ENCODE data around the gene FAM186B. TPM values are rescaled to one million over a fixed set of nuclear protein-coding genes. Genes with fewer than 3 reads are reported as not detected.

The FAM186B gene
- total and polyA plus RNA-seq, 7 experiments from 2014 or later, result 0.13 to 1.1 (median 0.31) TPM

DNA sequence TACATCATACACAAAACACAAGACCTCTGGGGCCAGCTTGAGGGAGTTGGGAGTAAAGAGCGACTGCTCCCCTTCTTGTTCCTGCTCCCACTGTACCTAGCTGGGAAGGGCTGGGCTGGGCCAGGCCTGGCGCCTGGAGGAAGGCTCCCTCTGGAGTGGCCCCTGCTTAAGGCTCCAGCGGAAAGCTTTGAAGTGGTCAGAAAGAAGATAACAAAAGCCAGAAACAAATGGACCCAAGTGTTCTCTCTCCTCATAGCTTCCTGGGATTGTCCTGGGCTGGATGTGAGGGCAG, 43.2 kb upstream of the FAM186B start:
- Histone ChIP-seq H3K27me3 (ENCODE audit: control insufficient read depth in 2 of 2, insufficient read depth in 2 of 2, low read length in 2 of 2) (no peaks in the 10 kb centered on the region), H3K4me1 (ENCODE audit: control insufficient read depth in 2 of 2, insufficient read depth in 2 of 2, low read length in 2 of 2) (peaks cover 7 to 10% of the 10 kb centered on the region in 2 donors), H3K36me3 (ENCODE audit: control insufficient read depth in 2 of 3, insufficient read depth in 3 of 3, low read length in 3 of 3) (peaks cover 0 to 93% (median 3%) of the 10 kb centered on the region in 3 experiments), H3K27ac (ENCODE audit: low read depth, low read length) (no peak overlapping the region), H3K4me3 (ENCODE audit: low read length) (no peak overlapping the region), H3K9me3 (ENCODE audit: control insufficient read depth in 2 of 3, low read length in 3 of 3) (no peaks in the 10 kb centered on the region)
- intact Hi-C loops (cut with micrococcal nuclease), result loop anchor here in 1 of 2 donors (1.0 kb wide), 1 partner anchor 191 kb away; no protein-coding TSS in a partner anchor
- peak overlapping the region; percentile 73 to 96 (median 82) for H3K27ac Mint-ChIP-seq
- H3K4me3 Mint-ChIP-seq, result no peak overlapping the region
- no peaks in the 10 kb centered on the region for H3K9me3 Mint-ChIP-seq
- ATAC-seq (no peak), DNase-seq (no peak)
- peaks cover 28 to 57% (median 50%) of the 10 kb centered on the region in 7 donors for H3K4me1 Mint-ChIP-seq
- POLR2A ChIA-PET, result interaction anchor here (0.9 to 2.5 kb wide), 12 partner anchors 10 to 60 kb away, joined by 3 to 21 read pairs (median 6); partner anchors contain the start of gene FMNL3
- H3K36me3 Mint-ChIP-seq, result peaks cover 13 to 42% (median 19%) of the 10 kb centered on the region in 5 donors
- CTCF ChIA-PET, result interaction anchor here (0.7 to 10.5 kb wide), 8 partner anchors 10 to 93 kb away, joined by 3 to 229 read pairs (median 4); partner anchors contain the start of genes FMNL3 and TMBIM6
- no peaks in the 10 kb centered on the region for H3K27me3 Mint-ChIP-seq

DNA sequence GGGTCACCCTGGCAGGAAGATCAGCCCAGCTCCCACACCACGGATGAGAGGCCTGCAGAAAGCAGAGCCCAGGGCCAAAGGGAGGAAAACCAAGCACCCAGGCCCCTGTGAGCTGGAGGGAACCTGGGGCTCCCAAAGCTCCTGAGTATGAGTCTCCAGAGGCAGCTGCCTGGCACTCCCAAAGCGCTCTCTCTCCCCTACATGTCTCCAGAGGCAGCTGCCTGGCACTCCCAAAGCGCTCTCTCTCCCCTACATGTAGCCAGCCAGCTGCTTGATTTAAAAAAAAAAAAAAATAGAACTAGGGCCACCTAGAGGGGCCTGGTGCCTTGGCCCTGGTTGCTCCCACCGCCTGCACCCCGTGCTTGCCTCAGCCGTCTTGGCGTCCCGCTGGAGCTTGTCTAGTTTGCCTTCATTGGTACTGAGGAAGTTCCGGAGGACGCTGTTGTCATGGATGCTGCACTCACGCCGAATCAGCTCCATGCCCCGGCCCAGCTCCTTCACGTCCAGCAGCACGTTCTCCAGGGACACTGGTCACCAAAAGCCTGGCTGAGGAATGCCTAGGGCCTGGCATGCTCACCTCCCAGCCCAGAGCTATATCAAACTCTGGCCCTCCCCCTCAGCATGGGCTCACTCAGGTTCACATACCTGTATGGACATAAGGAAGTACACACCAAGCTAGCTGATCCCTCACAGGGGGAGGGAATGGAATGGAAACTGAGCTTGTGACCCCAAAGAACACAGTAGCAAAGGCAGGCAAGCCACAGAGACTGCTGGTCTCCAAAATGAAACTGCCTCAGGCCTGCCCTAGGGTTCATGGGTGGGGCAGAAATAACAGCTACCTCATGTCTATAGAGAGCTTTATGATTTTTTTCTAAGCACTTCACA, 42.6 kb upstream of the FAM186B start:
- ATAC-seq (no peak), DNase-seq (no peak)
- no peak overlapping the region for H3K4me3 ChIP-seq (ENCODE audit: low read length)
- peaks cover 7 to 10% of the 10 kb centered on the region in 2 donors for H3K4me1 ChIP-seq (ENCODE audit: control insufficient read depth in 2 of 2, insufficient read depth in 2 of 2, low read length in 2 of 2)
- no peak overlapping the region for H3K4me3 Mint-ChIP-seq
- H3K9me3 ChIP-seq (ENCODE audit: control insufficient read depth in 2 of 3, low read length in 3 of 3), result no peaks in the 10 kb centered on the region
- H3K9me3 Mint-ChIP-seq, result no peaks in the 10 kb centered on the region
- ChIA-PET CTCF (interaction anchor here (0.6 to 10.5 kb wide), 13 partner anchors 10 to 93 kb away, joined by 3 to 229 read pairs (median 5); partner anchors contain the start of genes FMNL3 and TMBIM6), POLR2A (interaction anchor here (0.7 to 2.5 kb wide), 13 partner anchors 9 to 60 kb away, joined by 3 to 21 read pairs (median 5); partner anchors contain the start of gene FMNL3)
- no peaks in the 10 kb centered on the region for H3K27me3 Mint-ChIP-seq
- peaks cover 28 to 60% (median 50%) of the 10 kb centered on the region in 7 donors for H3K4me1 Mint-ChIP-seq
- H3K27me3 ChIP-seq (ENCODE audit: control insufficient read depth in 2 of 2, insufficient read depth in 2 of 2, low read length in 2 of 2), result no peaks in the 10 kb centered on the region
- peak overlapping the region; percentile 29 for H3K27ac ChIP-seq (ENCODE audit: low read depth, low read length)
- H3K36me3 ChIP-seq (ENCODE audit: control insufficient read depth in 2 of 3, insufficient read depth in 3 of 3, low read length in 3 of 3), result peaks cover 0 to 93% (median 0%) of the 10 kb centered on the region in 3 experiments
- H3K27ac Mint-ChIP-seq, result peak overlapping the region; percentile 73 to 96 (median 82)
- peaks cover 13 to 42% (median 18%) of the 10 kb centered on the region in 5 donors for H3K36me3 Mint-ChIP-seq
- intact Hi-C loops (cut with micrococcal nuclease), result loop anchor here in 1 of 2 donors (1.0 kb wide), 1 partner anchor 191 kb away; no protein-coding TSS in a partner anchor

DNA sequence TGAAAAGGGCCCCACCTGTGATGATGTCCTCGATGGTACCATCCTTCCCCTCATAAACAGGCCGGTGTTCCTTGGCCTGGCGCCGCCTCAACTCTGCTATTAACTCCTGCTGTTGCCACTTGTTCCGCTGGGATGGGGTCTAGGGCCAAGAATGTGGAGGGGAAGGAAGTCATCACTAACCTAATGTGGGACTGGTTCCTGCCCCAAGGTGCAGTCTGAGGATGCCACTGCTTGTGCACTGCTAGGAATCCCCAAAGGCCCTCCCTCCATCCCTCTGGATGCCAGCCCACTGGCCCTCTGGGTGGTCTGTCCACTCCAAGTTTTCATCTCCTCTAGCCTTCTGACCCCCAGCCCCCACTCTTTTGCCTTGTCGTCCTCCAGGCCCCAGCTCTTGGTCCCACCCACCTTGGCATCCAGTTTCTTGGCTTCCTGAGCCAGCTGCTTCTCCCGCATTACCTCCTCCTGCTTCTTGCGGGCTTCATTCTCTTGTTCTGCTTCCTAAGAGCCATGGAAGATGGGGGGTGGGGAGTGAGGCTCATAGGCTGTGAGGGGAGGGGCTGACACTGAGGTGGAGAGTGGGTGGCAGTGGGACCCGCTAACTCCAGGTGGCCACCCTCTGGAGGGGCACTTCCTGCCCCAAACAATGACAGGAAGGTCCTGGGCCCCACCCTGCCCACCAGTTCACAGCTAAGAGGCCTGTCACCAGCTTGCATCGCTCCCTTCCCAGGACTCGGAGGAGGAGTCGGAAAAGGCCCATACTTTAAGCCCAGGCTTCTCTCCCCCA, 41.6 kb upstream of the FAM186B start:
- Mint-ChIP-seq H3K27ac (peak overlapping the region in 8 of 9 donors; percentile 50 to 96 (median 78)), H3K4me3 (no peak overlapping the region), H3K27me3 (no peaks in the 10 kb centered on the region), H3K36me3 (peaks cover 7 to 36% (median 17%) of the 10 kb centered on the region in 5 donors), H3K4me1 (peaks cover 25 to 56% (median 44%) of the 10 kb centered on the region in 7 donors), H3K9me3 (no peaks in the 10 kb centered on the region)
- H3K27ac ChIP-seq (ENCODE audit: low read depth, low read length), result no peak overlapping the region
- H3K36me3 ChIP-seq (ENCODE audit: control insufficient read depth in 2 of 3, insufficient read depth in 3 of 3, low read length in 3 of 3), result peaks cover 0 to 93% (median 0%) of the 10 kb centered on the region in 3 experiments
- no peak for DNase-seq
- no peaks in the 10 kb centered on the region for H3K9me3 ChIP-seq (ENCODE audit: control insufficient read depth in 2 of 3, low read length in 3 of 3)
- CTCF ChIA-PET, result interaction anchor here (1.1 to 10.5 kb wide), 7 partner anchors 9 to 75 kb away, joined by 5 to 229 read pairs (median 13); partner anchors contain the start of gene FMNL3
- peaks cover 7 to 10% of the 10 kb centered on the region in 2 donors for H3K4me1 ChIP-seq (ENCODE audit: control insufficient read depth in 2 of 2, insufficient read depth in 2 of 2, low read length in 2 of 2)
- no peaks in the 10 kb centered on the region for H3K27me3 ChIP-seq (ENCODE audit: control insufficient read depth in 2 of 2, insufficient read depth in 2 of 2, low read length in 2 of 2)
- H3K4me3 ChIP-seq (ENCODE audit: low read length), result no peak overlapping the region
- intact Hi-C loops (cut with micrococcal nuclease), result no loop called here
- no peak for ATAC-seq
- POLR2A ChIA-PET, result interaction anchor here (1.1 to 2.5 kb wide), 8 partner anchors 8 to 59 kb away, joined by 3 to 21 read pairs (median 6); partner anchors contain the start of gene FMNL3

DNA sequence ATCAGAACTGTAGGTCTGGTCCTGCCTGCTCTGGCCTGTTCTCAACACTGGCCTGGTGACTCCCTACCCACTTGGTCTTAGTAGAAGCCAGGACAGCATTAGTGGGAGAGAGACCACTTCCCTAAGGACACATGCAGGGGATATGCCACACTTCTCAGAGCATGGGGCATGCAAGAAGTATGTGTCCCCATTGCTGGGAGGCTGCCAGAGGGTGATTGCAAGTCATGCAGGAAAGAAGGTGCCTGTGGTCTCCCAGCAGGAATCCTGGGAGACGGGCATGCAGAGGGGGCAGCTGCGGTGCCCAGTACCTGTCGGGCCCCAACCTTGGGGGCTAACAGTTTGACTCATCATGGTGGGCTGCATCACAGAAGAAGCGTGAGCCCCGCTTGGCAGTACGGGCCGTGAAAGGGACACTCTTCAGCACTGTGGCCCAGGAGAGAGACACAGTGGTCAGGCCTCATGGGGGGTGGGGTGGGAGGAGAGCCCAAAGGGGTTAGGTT, 40.9 kb upstream of the FAM186B start:
- Mint-ChIP-seq H3K27ac (peak overlapping the region in 6 of 9 donors; percentile 51 to 96 (median 84)), H3K36me3 (peaks cover 7 to 36% (median 17%) of the 10 kb centered on the region in 5 donors), H3K4me1 (peaks cover 25 to 56% (median 44%) of the 10 kb centered on the region in 7 donors), H3K27me3 (no peaks in the 10 kb centered on the region), H3K4me3 (no peak overlapping the region), H3K9me3 (no peaks in the 10 kb centered on the region)
- intact Hi-C loops (cut with micrococcal nuclease), result no loop called here
- peaks cover 7 to 10% of the 10 kb centered on the region in 2 donors for H3K4me1 ChIP-seq (ENCODE audit: control insufficient read depth in 2 of 2, insufficient read depth in 2 of 2, low read length in 2 of 2)
- CTCF ChIA-PET, result interaction anchor here (1.9 to 10.5 kb wide), 6 partner anchors 8 to 61 kb away, joined by 9 to 229 read pairs (median 12); partner anchors contain the start of gene FMNL3
- no peak overlapping the region for H3K27ac ChIP-seq (ENCODE audit: low read depth, low read length)
- no peaks in the 10 kb centered on the region for H3K9me3 ChIP-seq (ENCODE audit: control insufficient read depth in 2 of 3, low read length in 3 of 3)
- H3K4me3 ChIP-seq (ENCODE audit: low read length), result no peak overlapping the region
- DNase-seq (no peak), ATAC-seq (no peak)
- POLR2A ChIA-PET, result no interaction called here
- peaks cover 0 to 88% (median 0%) of the 10 kb centered on the region in 3 experiments for H3K36me3 ChIP-seq (ENCODE audit: control insufficient read depth in 2 of 3, insufficient read depth in 3 of 3, low read length in 3 of 3)
- H3K27me3 ChIP-seq (ENCODE audit: control insufficient read depth in 2 of 2, insufficient read depth in 2 of 2, low read length in 2 of 2), result no peaks in the 10 kb centered on the region

DNA sequence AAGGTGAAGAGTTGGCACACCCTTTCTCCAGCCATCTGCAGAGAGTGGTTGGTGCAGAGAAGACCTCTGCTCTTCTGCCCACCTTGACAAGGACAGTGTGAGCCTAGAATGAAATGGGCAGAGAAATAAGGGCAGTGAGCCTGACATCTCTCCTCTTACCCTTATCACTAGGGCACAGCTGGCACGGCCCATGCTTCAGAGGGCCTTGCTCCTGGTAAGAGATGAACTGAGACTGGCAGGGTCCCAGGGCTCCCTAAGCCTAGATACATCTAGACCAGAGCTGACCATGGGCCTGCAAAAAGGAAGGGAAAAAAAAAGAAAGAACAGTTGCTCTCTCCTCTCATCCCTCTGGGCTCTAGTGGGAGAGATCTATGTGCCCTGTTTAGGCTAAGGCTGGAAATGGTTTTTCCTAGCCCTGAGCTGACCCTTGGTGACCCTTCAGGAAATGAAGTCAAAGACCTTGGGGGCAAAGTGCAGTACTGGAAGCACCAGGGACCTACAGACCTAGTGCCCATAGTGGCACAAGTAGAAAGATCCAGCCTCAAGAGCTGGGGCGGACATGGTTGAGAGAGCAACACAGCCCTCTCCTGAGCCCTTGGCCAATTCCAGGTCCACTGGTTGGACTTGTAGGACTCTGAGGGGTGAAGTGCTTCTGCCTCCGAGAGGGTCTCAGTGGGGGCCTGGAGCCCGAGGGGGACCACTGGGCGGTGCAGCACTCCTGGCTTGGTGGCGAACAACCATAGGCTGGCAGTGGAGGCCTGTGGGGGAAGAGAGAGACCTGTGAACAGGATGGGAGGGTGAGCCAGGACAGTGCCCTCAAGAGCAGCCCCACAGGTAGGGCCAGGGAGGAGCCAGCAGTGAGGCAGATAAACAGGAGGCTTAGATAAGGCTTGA, 40.0 kb upstream of the FAM186B start:
- Histone ChIP-seq H3K4me1 (ENCODE audit: control insufficient read depth in 2 of 2, insufficient read depth in 2 of 2, low read length in 2 of 2) (peaks cover 7 to 10% of the 10 kb centered on the region in 2 donors), H3K36me3 (ENCODE audit: control insufficient read depth in 2 of 3, insufficient read depth in 3 of 3, low read length in 3 of 3) (peaks cover 0 to 78% (median 0%) of the 10 kb centered on the region in 3 experiments), H3K9me3 (ENCODE audit: control insufficient read depth in 2 of 3, low read length in 3 of 3) (no peaks in the 10 kb centered on the region), H3K4me3 (ENCODE audit: low read length) (no peak overlapping the region), H3K27ac (ENCODE audit: low read depth, low read length) (peak overlapping the region; percentile 32), H3K27me3 (ENCODE audit: control insufficient read depth in 2 of 2, insufficient read depth in 2 of 2, low read length in 2 of 2) (no peaks in the 10 kb centered on the region)
- intact Hi-C loops (cut with micrococcal nuclease), result loop anchor here (2.0 kb wide), 3 partner anchors 17 to 133 kb away; partner anchors contain the start of gene PRPF40B (in 1 of the 2)
- Mint-ChIP-seq H3K4me1 (peaks cover 25 to 56% (median 44%) of the 10 kb centered on the region in 7 donors), H3K27ac (peak overlapping the region; percentile 78 to 96 (median 89)), H3K4me3 (peak overlapping the region in 2 of 10 donors; percentile 52 to 66), H3K27me3 (no peaks in the 10 kb centered on the region), H3K9me3 (no peaks in the 10 kb centered on the region), H3K36me3 (peaks cover 5 to 28% (median 14%) of the 10 kb centered on the region in 5 donors)
- ChIA-PET POLR2A (interaction anchor here (0.9 to 2.2 kb wide), 10 partner anchors 11 to 96 kb away, joined by 3 to 14 read pairs (median 5); partner anchors contain the start of gene TMBIM6), CTCF (interaction anchor here (0.6 to 10.5 kb wide), 17 partner anchors 9 to 440 kb away, joined by 3 to 229 read pairs (median 8); partner anchors contain the start of genes FMNL3, SMARCD1 and TMBIM6)
- DNase-seq (no peak), ATAC-seq (no peak)

Measured in naive thymus-derived CD4-positive, alpha-beta T cell (primary cell).